MM.1S (cell line): ENCODE results near the gene VPS25.
"Not testable (repeated sequence)": the region's sequence is repeated elsewhere in the genome, so short reads cannot be mapped to it uniquely, and the experiment has no call there.

Experiments
- DNase-seq: peaks from one replicate; pipeline ENCODE4 v3.0.0-alpha.2; 2015
- H2AFZ ChIP-seq: fragments of 300-600 bp; sonication (generic); 2 replicates; pipeline ENCODE4 v1.6.0; 2016; ENCODE audit warnings: antibody characterized with exemption, low read length
- H3F3A ChIP-seq: fragments of 300-600 bp; sonication (generic); 2 replicates; pipeline ENCODE4 v1.6.1; 2016; ENCODE audit warnings: mild to moderate bottlenecking, antibody characterized with exemption, low read length, moderate library complexity, mixed read lengths; ENCODE audit not compliant: insufficient read depth
- H3K27ac ChIP-seq: fragments of 300-600 bp; sonication (generic); 2 replicates; pipeline ENCODE4 v1.5.1; 2016; ENCODE audit warnings: mild to moderate bottlenecking, low read length
- H3K27me3 ChIP-seq: fragments of 300-600 bp; sonication (generic); replicated peaks from 2 replicates; pipeline ENCODE4 v1.6.0; 2016; ENCODE audit warnings: low read length; ENCODE audit not compliant: insufficient read depth
- H3K36me3 ChIP-seq: fragments of 300-600 bp; sonication (generic); replicated peaks from 2 replicates; pipeline ENCODE4 v1.6.1; 2016; ENCODE audit warnings: mild to moderate bottlenecking, low read length, mixed read lengths; ENCODE audit not compliant: insufficient read depth
- H3K4me1 ChIP-seq: fragments of 300-600 bp; sonication (generic); 2 replicates; pipeline ENCODE4 v1.6.1; 2016; ENCODE audit warnings: low read length, mixed read lengths
- H3K4me2 ChIP-seq: fragments of 300-600 bp; sonication (generic); 2 replicates; pipeline ENCODE4 v1.6.0; 2016; ENCODE audit warnings: low read depth, low read length
- H3K4me3 ChIP-seq: fragments of 300-600 bp; sonication (generic); 2 replicates; pipeline ENCODE4 v1.5.1; 2016; ENCODE audit warnings: low read length, mixed read lengths
- H3K79me2 ChIP-seq: fragments of 300-600 bp; sonication (generic); 2 replicates; pipeline ENCODE4 v1.6.1; 2016; ENCODE audit warnings: mixed run types, low read length, mixed read lengths
- H3K9ac ChIP-seq: fragments of 300-600 bp; sonication (generic); 2 replicates; pipeline ENCODE4 v1.6.1; 2016; ENCODE audit warnings: low read length, mixed read lengths
- H3K9me2 ChIP-seq: fragments of 300-600 bp; sonication (generic); replicated peaks from 2 replicates; pipeline ENCODE4 v1.6.1; 2016; ENCODE audit warnings: mild to moderate bottlenecking, low read length, mixed read lengths; ENCODE audit not compliant: insufficient read depth
- H3K9me3 ChIP-seq: fragments of 300-600 bp; sonication (generic); replicated peaks from 2 replicates; pipeline ENCODE4 v1.6.1; 2016; ENCODE audit warnings: mild to moderate bottlenecking, low read length, mixed read lengths; ENCODE audit not compliant: insufficient read depth
- H4K20me1 ChIP-seq: fragments of 300-600 bp; sonication (generic); 2 replicates; pipeline ENCODE4 v1.6.1; 2016; ENCODE audit warnings: mild to moderate bottlenecking, low read length, moderate library complexity, mixed read lengths; ENCODE audit not compliant: insufficient read depth
- CTCF ChIP-seq: fragments of 300-600 bp; sonication (generic); IDR thresholded peaks from 2 replicates; pipeline ENCODE4 v1.5.1; 2016; ENCODE audit warnings: antibody characterized with exemption, low read length, mixed read lengths
- EZH2 ChIP-seq: fragments of 300-600 bp; sonication (generic); optimal IDR thresholded peaks from 2 replicates; pipeline ENCODE3; 2017; ENCODE audit warnings: low read depth, mild to moderate bottlenecking, antibody characterized with exemption, low read length, mixed read lengths
- EZH2phosphoT487 ChIP-seq: fragments of 300-600 bp; sonication (generic); IDR thresholded peaks from 2 replicates; pipeline ENCODE4 v1.6.1; 2018; ENCODE audit warnings: antibody characterized with exemption, low read length

Gene VPS25

DNA sequence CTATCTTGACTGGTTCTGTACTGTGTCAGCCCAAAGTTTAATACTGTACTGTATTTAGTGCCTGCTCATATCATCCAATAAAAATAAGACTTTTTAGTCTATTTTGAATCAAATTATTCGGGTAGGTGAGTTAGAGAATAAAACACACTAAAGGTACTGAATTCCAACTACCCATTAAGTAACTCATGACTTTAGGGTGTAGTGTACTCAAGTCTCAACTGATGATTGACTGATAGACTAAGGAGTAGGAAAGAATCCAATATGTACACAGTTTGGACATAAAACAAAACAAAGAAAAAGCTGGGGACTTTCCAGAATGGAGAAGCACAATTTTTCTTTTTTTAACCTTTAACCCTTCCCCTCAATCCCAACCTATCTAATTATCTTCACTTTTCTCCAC lies 32.5 kb upstream of the VPS25 start:
- Histone ChIP-seq H3K4me1 (peaks cover 11% of the 10 kb centered on the region), H3K9me3 (no peaks in the 10 kb centered on the region), H3K4me2 (no peak overlapping the region), H3K9me2 (no peaks in the 10 kb centered on the region), H4K20me1 (no peaks in the 10 kb centered on the region), H3K36me3 (no peaks in the 10 kb centered on the region), H3K27ac (no peak overlapping the region), H3K4me3 (no peak overlapping the region), H3K9ac (no peak overlapping the region), H3K79me2 (peaks cover 60% of the 10 kb centered on the region), H3K27me3 (no peaks in the 10 kb centered on the region), H3F3A (0 out of 2 replicates have a peak, but pooled peaks cover 5% of the 10 kb centered on the region), H2AFZ (no peak overlapping the region)
- TF ChIP-seq EZH2phosphoT487 = no peak
- TF ChIP-seq EZH2 = no peak
- no peak for TF ChIP-seq CTCF
- no peak for DNase-seq

GRCh38 chr17:42742916-42743315 lies 30.3 kb upstream of the VPS25 start:
- H3K4me2 ChIP-seq, H3K27ac ChIP-seq, H3K4me3 ChIP-seq, H3F3A ChIP-seq, H3K27me3 ChIP-seq, H4K20me1 ChIP-seq, H3K9me3 ChIP-seq, H3K9me2 ChIP-seq, H3K9ac ChIP-seq, H3K36me3 ChIP-seq, DNase-seq, H2AFZ ChIP-seq: not testable (repeated sequence)
- H3K79me2 ChIP-seq = peaks cover 45% of the 10 kb centered on the region
- peaks cover 11% of the 10 kb centered on the region for H3K4me1 ChIP-seq

DNA sequence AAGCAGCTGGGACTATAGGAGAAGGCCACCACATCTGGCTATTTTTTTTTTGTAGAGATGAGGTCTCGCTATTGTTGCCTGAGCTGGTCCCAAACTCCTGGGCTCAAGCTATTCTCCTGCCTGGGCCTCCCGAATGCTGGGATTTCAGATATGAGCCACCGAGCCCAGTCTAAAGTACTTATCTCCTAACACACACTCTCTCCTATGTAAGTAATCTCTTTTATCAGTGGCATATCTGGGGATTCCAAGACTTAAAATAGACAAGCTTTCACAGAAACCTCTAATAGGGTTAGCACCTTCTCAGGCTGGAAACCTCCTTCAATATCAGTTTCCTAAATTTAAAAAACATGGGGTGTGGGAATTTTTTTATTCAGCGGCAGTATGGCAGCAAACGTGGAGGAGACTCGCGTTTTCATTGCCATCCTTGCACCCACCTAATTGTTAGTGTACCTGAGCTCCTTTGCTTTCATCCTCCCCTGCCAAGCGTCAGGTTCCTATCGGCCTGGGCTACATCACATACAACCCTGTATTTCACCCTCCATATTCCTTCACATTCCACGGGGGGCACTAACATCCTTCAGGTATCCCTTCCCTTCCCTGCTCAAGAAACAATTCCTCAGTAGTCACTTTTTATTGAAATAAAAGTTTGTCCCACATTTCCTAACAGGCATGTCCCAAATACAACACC lies 29.5 kb upstream of the VPS25 start:
- Histone ChIP-seq H3K79me2 (peaks cover 45% of the 10 kb centered on the region), H3K27ac (peak overlapping the region; percentile 78), H3K4me3 (peak overlapping the region; percentile 78), H4K20me1 (no peaks in the 10 kb centered on the region), H3K27me3 (no peaks in the 10 kb centered on the region), H3F3A (0 out of 2 replicates have a peak, but pooled peaks cover 5% of the 10 kb centered on the region), H3K36me3 (no peaks in the 10 kb centered on the region), H3K9me3 (no peaks in the 10 kb centered on the region), H3K9ac (peak overlapping the region; percentile 82), H3K4me1 (peaks cover 11% of the 10 kb centered on the region), H3K9me2 (no peaks in the 10 kb centered on the region), H2AFZ (peak overlapping the region; percentile 82), H3K4me2 (peak overlapping the region; percentile 99)
- no peak for DNase-seq
- TF ChIP-seq EZH2phosphoT487 (no peak), CTCF (0 out of 2 replicates have a peak, but pooled peaks have one; percentile 10)

DNA sequence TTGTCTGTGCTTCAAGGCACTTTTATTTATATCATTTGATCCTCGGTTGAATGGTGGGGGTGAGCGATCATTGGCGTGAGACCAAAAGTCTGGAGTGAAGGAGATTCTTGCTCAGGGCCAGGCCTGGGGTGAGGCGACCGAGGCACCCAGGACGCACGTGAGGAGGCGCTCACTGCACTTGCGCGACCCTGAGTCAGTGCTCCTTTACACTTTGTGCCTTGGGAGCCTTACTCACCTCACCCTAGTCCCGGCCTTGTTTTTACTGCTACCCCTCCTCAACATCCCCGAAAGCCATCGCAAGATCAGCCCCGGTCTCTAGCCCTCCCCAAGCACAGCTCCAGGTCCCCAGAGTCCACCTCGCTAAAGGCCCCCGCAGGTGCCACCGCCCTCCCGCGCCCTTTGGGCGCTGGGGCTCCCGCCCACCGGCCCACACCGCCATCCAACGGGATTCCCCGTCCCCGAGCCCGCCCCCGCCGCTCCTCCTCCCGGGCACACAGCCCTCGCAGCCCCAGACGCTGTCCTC lies 28.9 kb upstream of the VPS25 start:
- peak; percentile 75 for DNase-seq
- Histone ChIP-seq H3K9me3 (no peaks in the 10 kb centered on the region), H3K9me2 (no peaks in the 10 kb centered on the region), H3K4me1 (peaks cover 11% of the 10 kb centered on the region), H3K4me3 (peak overlapping the region; percentile 78), H3K79me2 (peaks cover 42% of the 10 kb centered on the region), H3K9ac (peak overlapping the region; percentile 82), H3K27me3 (no peaks in the 10 kb centered on the region), H4K20me1 (no peaks in the 10 kb centered on the region), H2AFZ (peak overlapping the region; percentile 82), H3K4me2 (peak overlapping the region; percentile 99), H3F3A (0 out of 2 replicates have a peak, but pooled peaks cover 5% of the 10 kb centered on the region), H3K36me3 (no peaks in the 10 kb centered on the region), H3K27ac (peak overlapping the region; percentile 78)
- TF ChIP-seq CTCF (no peak), EZH2 (no peak), EZH2phosphoT487 (no peak)
